ENCODE measurements around the gene STOX1. TPM values are rescaled to one million over a fixed set of nuclear protein-coding genes. Genes with fewer than 3 reads are reported as not detected.
A peak's percentile ranks its signal among the peaks of the same experiment; 100 is the strongest.

The STOX1 gene
- total RNA-seq, 2 donors from 2014 or later = 4.5 to 5.2 TPM

GRCh38 chr10:68871105-68871711 is 43.9 kb downstream of the STOX1 start:
- Mint-ChIP-seq H3K27ac (peak overlapping the region; percentile 46), H3K27me3 (ENCODE audit: insufficient read depth) (no peaks in the 10 kb centered on the region), H3K36me3 (ENCODE audit: low read depth) (peaks cover 19% of the 10 kb centered on the region), H3K9me3 (peaks cover 41% of the 10 kb centered on the region), H3K4me3 (peak overlapping the region; percentile 13), H3K4me1 (peaks cover 26% of the 10 kb centered on the region)
- peak overlapping the region; percentile 66 for H3K4me3 ChIP-seq (ENCODE audit: low read length)
- no peaks in the 10 kb centered on the region for H3K27me3 ChIP-seq (ENCODE audit: control insufficient read depth, insufficient read depth, low read length, poor library complexity, severe bottlenecking)
- peak; percentile 60 for DNase-seq
- peak overlapping the region; percentile 40 for H3K27ac ChIP-seq (ENCODE audit: low read depth, low read length)
- no peak overlapping the region for H3K9ac ChIP-seq (ENCODE audit: extremely low read depth, low read length, poor library complexity, severe bottlenecking)
- WGBS, 2 experiments (ENCODE audit: insufficient coverage in 1 of 2, insufficient read length in 1 of 2) = 40 to 50% methylated on average over 1 to 6 of the region's 6 CpGs
- no peaks in the 10 kb centered on the region for H3K36me3 ChIP-seq (ENCODE audit: control insufficient read depth, insufficient read depth, low read length)
- no peaks in the 10 kb centered on the region for H3K4me1 ChIP-seq (ENCODE audit: control insufficient read depth, insufficient read depth, low read length)
- H3K9me3 ChIP-seq (ENCODE audit: control insufficient read depth, low read length) = peaks cover 42% of the 10 kb centered on the region
- no peak for TF ChIP-seq CTCF (conservative IDR thresholded peaks at IDR 0.05)

GRCh38 chr10:68871731-68872342 is 44.5 kb downstream of the STOX1 start:
- Mint-ChIP-seq H3K27ac (peak overlapping the region; percentile 46), H3K4me3 (peak overlapping the region; percentile 13), H3K4me1 (peaks cover 32% of the 10 kb centered on the region), H3K9me3 (peaks cover 34% of the 10 kb centered on the region), H3K27me3 (ENCODE audit: insufficient read depth) (no peaks in the 10 kb centered on the region), H3K36me3 (ENCODE audit: low read depth) (peaks cover 19% of the 10 kb centered on the region)
- H3K27me3 ChIP-seq (ENCODE audit: control insufficient read depth, insufficient read depth, low read length, poor library complexity, severe bottlenecking) = no peaks in the 10 kb centered on the region
- H3K9me3 ChIP-seq (ENCODE audit: control insufficient read depth, low read length) = peaks cover 37% of the 10 kb centered on the region
- peak overlapping the region; percentile 66 for H3K4me3 ChIP-seq (ENCODE audit: low read length)
- no peaks in the 10 kb centered on the region for H3K36me3 ChIP-seq (ENCODE audit: control insufficient read depth, insufficient read depth, low read length)
- DNase-seq = no peak
- 33 to 65% methylated on average over 1 to 5 of the region's 5 CpGs for WGBS, 2 experiments (ENCODE audit: insufficient coverage in 1 of 2, insufficient read length in 1 of 2)
- peaks cover 2% of the 10 kb centered on the region for H3K4me1 ChIP-seq (ENCODE audit: control insufficient read depth, insufficient read depth, low read length)
- no peak overlapping the region for H3K9ac ChIP-seq (ENCODE audit: extremely low read depth, low read length, poor library complexity, severe bottlenecking)
- H3K27ac ChIP-seq (ENCODE audit: low read depth, low read length) = peak overlapping the region; percentile 40
- TF ChIP-seq CTCF (conservative IDR thresholded peaks at IDR 0.05) = no peak

- H3K27ac ChIP-seq (ENCODE audit: low read depth, low read length) = peak overlapping the region; percentile 45
- H3K9ac ChIP-seq (ENCODE audit: extremely low read depth, low read length, poor library complexity, severe bottlenecking) = no peak overlapping the region
- Mint-ChIP-seq H3K36me3 (ENCODE audit: low read depth) (no peaks in the 10 kb centered on the region), H3K27me3 (ENCODE audit: insufficient read depth) (no peaks in the 10 kb centered on the region), H3K4me3 (peak overlapping the region; percentile 9), H3K4me1 (peaks cover 48% of the 10 kb centered on the region), H3K27ac (peak overlapping the region; percentile 26), H3K9me3 (no peaks in the 10 kb centered on the region)
- no peaks in the 10 kb centered on the region for H3K36me3 ChIP-seq (ENCODE audit: control insufficient read depth, insufficient read depth, low read length)
- no peak for DNase-seq
- H3K27me3 ChIP-seq (ENCODE audit: control insufficient read depth, insufficient read depth, low read length, poor library complexity, severe bottlenecking) = no peaks in the 10 kb centered on the region
- H3K4me3 ChIP-seq (ENCODE audit: low read length) = peak overlapping the region; percentile 30
- WGBS, 2 experiments (ENCODE audit: insufficient coverage in 1 of 2, insufficient read length in 1 of 2) = 77 to 83% methylated on average over 12 to 15 of the region's 15 CpGs
- H3K4me1 ChIP-seq (ENCODE audit: control insufficient read depth, insufficient read depth, low read length) = peaks cover 9% of the 10 kb centered on the region
- no peaks in the 10 kb centered on the region for H3K9me3 ChIP-seq (ENCODE audit: control insufficient read depth, low read length)
- TF ChIP-seq CTCF (conservative IDR thresholded peaks at IDR 0.05) = no peak
Observed at GRCh38 chr10:68876246-68877138, 49.2 kb downstream of the STOX1 start.
